ENCODE data around the gene NALCN.

GRCh38 chr13:101035119-101035620 is 381.1 kb downstream of the NALCN start:
- TF ChIP-seq GATA3 (IDR thresholded peaks at IDR 0.05; ENCODE audit: low read depth, low read length), result no peak
- TF ChIP-seq GATA2 (IDR thresholded peaks at IDR 0.05; ENCODE audit: low read depth, low read length), result no peak
